HG03045 (cell line): Measurements from ENCODE around the gene SDF2.
"Not testable (repeated sequence)": the region's sequence is repeated elsewhere in the genome, so short reads cannot be mapped to it uniquely, and the experiment has no call there.

Experiments
- ATAC-seq: cut with Tn5 transposase; IDR thresholded peaks from one replicate; pipeline ENCODE4 v1.9.1; 2021; ENCODE audit warnings: mild to moderate bottlenecking, moderate library complexity; ENCODE audit not compliant: unreplicated experiment

The SDF2 gene

GRCh38 chr17:28635506-28635905, 26.2 kb downstream of the SDF2 start:
- ATAC-seq: no peak

DNA sequence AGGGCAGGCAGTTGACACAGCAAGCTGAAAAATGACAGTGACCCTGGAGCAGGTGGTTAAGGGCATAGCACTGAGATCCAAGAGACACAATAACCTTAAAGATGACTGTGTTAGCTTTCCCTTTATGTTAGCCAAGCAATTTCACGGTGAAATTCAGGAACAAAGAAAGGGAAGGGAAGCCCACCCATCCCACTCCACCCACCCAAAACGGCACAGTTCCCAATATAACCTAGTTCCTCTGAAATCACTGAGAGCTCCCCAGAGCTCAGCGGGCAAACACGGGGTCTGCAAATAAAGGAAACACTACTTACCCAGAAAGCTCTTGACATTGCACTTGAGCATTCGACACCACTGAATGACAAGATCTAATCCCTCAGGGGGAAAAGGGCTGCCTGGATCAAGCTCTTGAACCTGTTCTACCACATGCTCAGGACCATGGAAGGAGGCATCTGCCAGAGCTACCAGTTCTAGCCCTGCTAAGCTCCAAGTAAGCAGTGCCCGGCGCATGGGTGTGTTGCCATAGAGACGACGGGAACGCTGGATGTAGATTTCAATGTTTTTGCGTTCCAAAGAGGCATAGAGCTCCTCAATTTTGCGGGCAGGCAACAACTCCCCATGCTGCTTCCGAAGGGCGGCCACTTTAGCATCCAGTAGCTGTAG, 27.4 kb downstream of the SDF2 start:
- ATAC-seq: no peak

GRCh38 chr17:28626818-28627217, 34.9 kb downstream of the SDF2 start:
- no peak for ATAC-seq

DNA sequence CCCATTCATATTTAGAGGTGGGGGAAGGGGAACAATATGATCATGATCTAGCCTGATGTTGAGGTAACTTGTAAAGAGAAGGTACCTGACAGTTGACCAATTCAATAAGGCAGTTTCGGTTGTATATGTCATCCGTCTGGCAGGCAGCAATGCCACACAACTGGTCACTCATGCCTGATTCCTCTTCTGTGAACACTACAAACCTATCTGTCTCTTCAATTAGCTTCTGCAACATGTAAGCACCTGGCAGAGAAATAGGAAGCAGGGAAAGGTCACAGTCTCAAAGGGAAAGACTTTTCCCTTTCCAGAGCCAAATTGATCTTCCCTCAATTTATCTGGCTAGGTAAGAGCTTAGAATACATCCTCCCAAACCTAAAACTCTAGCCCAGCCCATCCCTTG, 37.6 kb downstream of the SDF2 start:
- ATAC-seq: no peak

GRCh38 chr17:28623696-28624095, 38.0 kb downstream of the SDF2 start:
- no peak for ATAC-seq

GRCh38 chr17:28622186-28622585, 39.5 kb downstream of the SDF2 start:
- no peak for ATAC-seq

DNA sequence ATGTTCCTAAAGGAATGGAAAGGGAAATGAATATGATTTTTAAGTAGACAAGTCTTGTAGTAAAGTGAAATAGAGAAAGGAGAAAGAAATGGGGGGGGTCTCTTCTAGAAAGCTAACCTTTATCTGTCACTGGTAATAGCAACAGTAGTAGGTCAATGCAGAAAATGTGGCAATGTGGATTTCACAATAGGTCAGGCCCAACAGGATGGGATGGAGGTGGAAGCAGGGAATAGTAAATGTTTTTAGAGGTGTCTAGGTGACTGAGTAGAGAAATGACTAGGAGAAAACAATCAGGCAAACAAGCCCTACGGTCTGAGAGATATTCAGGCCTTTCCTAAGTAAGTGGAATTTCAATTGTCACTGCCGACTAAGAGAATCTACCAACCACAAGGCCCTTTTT, 41.7 kb downstream of the SDF2 start:
- ATAC-seq: no peak

DNA sequence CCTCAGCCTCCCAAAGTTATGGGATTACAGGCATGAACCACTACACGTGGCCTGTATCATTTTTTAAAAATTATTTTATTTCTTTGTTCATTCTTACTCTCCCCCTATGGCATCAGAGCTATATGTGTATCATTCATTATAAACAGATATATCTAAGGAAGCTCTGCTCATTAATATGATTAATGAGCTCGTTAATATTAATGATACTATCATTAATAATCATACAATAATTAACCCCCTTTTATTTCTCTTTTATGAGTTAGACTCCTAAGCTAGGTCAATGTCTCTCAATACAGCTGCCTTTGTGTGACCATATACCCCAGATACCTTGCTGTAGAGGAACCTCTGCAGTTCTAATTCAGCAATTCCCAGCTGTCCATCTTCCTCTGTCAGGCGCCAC, 43.2 kb downstream of the SDF2 start:
- ATAC-seq: no peak

- ATAC-seq: no peak
These were observed 45.4 kb downstream of the SDF2 start for GRCh38 chr17:28616281-28616680.

GRCh38 chr17:28615260-28615940, 46.3 kb downstream of the SDF2 start:
- ATAC-seq: no peak

DNA sequence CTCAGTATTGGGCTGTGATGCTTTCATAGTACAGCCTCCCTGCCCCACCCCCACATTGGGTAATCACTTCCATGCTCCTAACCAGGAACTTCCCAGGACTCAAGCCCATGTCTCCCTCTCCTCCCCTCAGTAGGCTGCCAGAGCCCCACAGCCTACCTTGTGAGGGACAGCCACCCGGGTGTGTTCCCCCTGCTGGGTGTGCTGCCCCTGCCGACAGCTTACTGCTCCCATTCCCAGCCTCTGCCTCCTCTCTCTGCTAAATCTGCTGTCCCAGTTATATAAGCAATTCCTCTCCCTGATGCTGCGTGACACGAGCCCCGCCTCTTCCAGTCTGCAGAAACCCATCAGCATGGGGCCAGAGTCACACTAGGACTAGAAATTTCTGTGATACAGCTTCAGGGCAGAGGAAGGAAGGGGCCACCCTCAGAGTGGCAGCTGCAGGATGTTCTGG, 47.8 kb downstream of the SDF2 start, which contains the start of gene RSKR:
Gene RSKR, minus strand, starts transcription at position 255 of the 451 bp plus-strand sequence. Its CDS starts 24 bp downstream, at position 231.
- ATAC-seq: no peak

DNA sequence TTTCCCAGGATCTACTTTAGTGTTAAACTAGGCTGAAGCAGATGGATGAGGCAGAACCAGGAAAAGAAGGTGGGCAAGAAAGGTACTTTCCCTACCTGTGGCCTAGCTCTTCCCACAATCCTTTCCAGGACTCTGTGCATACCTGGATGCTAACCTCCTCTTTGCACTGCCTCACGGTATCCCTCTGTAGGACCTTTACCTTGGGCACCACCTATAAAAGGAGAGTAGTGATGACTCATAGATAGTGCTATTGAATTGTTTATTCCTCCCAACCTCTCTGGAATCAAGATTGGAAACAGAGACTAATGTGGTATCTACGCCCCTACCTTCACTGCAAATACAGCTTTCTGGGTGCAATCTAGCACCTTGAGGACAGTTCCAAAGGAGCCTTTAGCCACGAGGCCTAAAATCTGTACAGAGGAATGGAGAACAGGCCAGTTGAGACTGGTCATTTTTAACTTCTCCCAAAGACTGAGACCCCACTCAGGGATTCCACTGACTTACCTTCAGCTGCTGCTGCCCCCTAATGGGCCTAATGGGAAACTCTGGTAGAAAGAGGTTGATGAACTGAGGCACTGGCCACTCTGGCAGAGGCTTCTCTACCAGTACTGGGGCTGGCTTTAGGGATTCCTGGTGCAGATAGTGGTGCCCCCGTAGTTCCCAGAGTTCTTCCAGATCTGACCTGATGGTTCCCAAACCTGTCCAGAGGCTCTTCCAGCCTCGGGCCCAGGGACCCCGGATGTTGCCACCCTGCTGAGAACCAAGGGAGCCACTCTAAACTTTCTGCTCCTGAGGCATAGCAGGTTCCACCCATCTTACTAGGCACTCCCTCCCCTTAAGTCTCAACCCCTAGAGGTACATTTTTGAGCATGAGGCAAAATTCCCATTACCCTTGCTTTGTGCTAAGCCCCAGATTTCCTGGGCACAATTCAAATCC, 48.5 kb downstream of the SDF2 start:
- no peak for ATAC-seq

GRCh38 chr17:28612531-28612930, 49.2 kb downstream of the SDF2 start:
- no peak for ATAC-seq

DNA sequence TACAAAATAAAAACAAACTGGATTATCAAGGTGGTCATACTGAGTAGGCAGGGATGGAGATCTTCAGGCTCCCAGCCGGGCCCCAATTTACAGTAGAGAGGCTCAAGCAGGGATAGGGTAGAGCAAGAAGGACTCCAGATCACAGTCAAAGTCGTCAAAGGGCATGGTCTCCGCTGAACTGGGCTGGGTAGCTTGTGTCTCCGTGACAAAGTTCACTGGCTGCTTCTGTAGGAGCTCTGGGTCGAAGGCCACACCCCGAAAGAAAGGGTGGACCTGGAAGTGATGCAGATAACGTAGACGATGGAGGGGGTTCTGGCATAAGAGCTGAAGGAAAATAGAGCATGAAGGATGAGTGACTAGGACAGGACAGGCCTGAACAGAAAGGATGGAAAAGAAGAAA, 51.3 kb downstream of the SDF2 start:
- ATAC-seq: no peak

DNA sequence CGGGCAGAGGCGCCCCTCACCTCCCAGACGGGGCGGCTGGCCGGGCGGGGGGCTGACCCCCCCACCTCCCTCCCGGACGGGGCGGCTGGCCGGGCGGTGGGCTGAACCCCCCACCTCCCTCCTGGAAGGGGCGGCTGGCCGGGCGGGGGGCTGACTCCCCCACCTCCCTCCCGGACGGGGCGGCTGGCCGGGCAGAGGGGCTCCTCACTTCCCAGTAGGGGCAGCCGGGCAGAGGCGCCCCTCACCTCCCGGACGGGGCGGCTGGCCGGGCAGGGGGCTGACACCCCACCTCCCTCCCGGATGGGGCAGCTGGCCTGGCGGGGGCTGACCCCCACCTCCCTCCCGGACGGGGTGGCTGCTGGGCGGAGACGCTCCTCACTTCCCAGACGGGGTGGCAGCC, 57.7 kb downstream of the SDF2 start:
- not testable (repeated sequence) for ATAC-seq

- ATAC-seq: peak; percentile 41
These were observed 62.2 kb downstream of the SDF2 start for GRCh38 chr17:28599311-28600184.

DNA sequence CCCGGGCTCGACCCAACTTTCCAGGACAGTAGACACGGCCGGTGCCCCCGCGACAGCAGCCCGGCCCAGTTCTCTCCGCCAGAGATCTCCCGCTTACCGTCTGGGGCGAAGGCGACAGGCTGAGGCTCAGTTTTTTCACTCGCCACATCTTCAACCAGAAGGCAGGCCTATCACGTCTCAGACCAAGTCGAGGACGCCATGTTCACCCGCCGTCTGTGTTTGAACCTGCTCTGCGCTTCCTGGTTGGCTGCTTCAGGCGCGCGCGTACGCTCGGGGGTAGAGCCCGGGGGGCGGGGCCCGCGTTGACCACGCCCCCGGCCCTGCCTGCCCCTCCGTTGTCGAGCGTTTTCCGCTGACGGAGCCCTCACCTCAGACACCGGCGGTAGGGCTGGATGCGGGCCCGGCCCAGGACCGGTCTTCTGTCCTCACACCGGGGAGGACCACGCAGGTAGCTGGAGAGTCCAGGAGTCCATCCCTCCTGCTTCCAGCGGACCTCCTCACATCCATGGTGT, 62.9 kb downstream of the SDF2 start, which contains the start of gene SPAG5:
Gene SPAG5, minus strand, starts transcription at position 227 of the 512 bp plus-strand sequence. Its CDS starts 79 bp downstream, at position 148.
- ATAC-seq: peak; percentile 76

DNA sequence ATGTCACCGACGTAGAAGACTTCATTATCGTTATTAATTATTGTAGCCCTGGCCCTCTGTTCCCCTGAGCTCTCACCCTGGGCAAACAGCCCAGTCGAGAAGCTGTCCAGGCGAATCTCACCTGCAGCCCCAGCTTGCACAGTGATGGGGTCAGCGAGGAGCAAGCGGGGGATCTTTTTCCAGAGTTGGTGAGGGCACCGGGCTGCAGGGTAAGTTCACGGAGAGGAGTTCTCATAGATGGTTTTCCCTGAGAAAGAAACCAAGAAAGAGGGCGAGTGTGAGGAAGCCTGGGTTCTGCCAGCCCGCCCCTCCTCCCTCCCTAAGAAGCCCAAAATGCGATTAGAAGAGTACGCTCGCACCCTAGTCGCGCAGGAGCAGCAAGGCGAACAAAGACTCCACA, 63.3 kb downstream of the SDF2 start:
- ATAC-seq: no peak
